Astrocyte (in vitro differentiated cells and primary cell): Measurements from ENCODE around the gene CDT1.

Source experiments
- EZH2 ChIP-seq: IDR thresholded peaks from 2 replicates; pipeline ENCODE4 v1.6.1; 2012; ENCODE audit warnings: mild to moderate bottlenecking, low read length, inconsistent platforms; ENCODE audit not compliant: insufficient read depth
- TF ChIP-seq, protein P1 (sequence below): IDR thresholded peaks from 2 replicates; pipeline ENCODE4 v1.5.1; 2011; ENCODE audit warnings: low read depth, mild to moderate bottlenecking, inconsistent platforms, low read length, moderate library complexity; ENCODE audit not compliant: insufficient read depth

DNA sequence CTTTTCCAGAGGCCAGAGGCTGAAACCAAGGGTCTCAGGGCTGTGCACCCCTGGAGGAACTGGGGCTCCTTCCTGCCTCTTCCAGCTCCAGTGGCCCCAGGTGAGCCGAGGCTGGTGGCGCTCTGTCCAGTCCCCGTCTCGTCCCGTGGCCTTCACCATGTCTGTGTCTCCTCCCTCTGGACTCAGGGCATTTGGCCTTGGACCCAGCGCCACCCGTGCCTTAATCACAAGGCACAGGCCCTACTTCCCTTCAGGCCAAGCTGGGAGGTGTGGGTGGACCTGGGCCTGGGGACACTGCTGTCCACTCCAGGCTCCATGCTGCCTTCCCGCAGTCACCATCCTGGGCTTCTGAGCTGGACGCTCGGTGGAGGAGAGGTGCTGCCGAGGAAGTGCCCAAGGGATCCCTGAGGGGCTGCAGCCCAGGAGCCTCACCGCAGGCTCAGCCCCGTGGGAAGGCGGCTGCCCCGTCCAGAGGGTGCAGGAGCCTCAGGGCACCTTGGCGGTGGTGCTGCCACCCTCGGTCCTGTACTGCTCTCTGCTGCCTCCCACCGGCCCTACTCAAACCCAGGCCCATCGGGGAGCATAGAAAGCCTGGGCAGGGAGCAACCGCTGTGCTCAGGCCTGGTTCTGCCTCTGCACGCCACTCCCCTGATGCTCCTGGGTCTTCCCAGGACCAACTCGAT, 17.7 kb downstream of the CDT1 start:
- TF ChIP-seq, protein P1, sequence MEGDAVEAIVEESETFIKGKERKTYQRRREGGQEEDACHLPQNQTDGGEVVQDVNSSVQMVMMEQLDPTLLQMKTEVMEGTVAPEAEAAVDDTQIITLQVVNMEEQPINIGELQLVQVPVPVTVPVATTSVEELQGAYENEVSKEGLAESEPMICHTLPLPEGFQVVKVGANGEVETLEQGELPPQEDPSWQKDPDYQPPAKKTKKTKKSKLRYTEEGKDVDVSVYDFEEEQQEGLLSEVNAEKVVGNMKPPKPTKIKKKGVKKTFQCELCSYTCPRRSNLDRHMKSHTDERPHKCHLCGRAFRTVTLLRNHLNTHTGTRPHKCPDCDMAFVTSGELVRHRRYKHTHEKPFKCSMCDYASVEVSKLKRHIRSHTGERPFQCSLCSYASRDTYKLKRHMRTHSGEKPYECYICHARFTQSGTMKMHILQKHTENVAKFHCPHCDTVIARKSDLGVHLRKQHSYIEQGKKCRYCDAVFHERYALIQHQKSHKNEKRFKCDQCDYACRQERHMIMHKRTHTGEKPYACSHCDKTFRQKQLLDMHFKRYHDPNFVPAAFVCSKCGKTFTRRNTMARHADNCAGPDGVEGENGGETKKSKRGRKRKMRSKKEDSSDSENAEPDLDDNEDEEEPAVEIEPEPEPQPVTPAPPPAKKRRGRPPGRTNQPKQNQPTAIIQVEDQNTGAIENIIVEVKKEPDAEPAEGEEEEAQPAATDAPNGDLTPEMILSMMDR = no peak
- TF ChIP-seq EZH2 = no peak
